Chondrocyte (in vitro differentiated cells): ENCODE data around the gene SZRD1. TPM values are rescaled to one million over a fixed set of nuclear protein-coding genes. Genes with fewer than 3 reads are reported as not detected.

Source experiments
- DNase-seq: peaks from one replicate; pipeline ENCODE4 v3.0.0; 2021; ENCODE audit warnings: mixed read lengths, low spot score
- H3K27ac Mint-ChIP-seq: one replicate; pipeline ENCODE4 v1.8.0; 2021; ENCODE audit warnings: mild to moderate bottlenecking, moderate library complexity, mixed read lengths; ENCODE audit not compliant: unreplicated experiment
- H3K27me3 Mint-ChIP-seq: 2 replicates; pipeline ENCODE4 v1.8.0; 2021; ENCODE audit warnings: low read depth, mixed read lengths
- H3K36me3 Mint-ChIP-seq: 2 replicates; pipeline ENCODE4 v1.8.0; 2021; ENCODE audit warnings: low read depth, mixed read lengths
- H3K4me1 Mint-ChIP-seq: 2 replicates; pipeline ENCODE4 v1.8.0; 2021; ENCODE audit warnings: low read depth, mild to moderate bottlenecking, mixed read lengths
- H3K4me3 Mint-ChIP-seq: one replicate; pipeline ENCODE4 v1.8.0; 2021; ENCODE audit warnings: mild to moderate bottlenecking, moderate library complexity, mixed read lengths; ENCODE audit not compliant: unreplicated experiment
- H3K9me3 Mint-ChIP-seq: 2 replicates; pipeline ENCODE4 v1.8.0; 2021; ENCODE audit warnings: low read depth, mixed read lengths
- total RNA-seq: library from RNA; stranded (reverse); gene quantifications from 3 replicates; pipeline ENCODE4 v1.2.1, GENCODE V29; 2021
- TF ChIP-seq, protein P1 (sequence below): fragments of 200-600 bp; sonication (generic); IDR thresholded peaks from 2 replicates; pipeline ENCODE4 v1.5.0; 2021; ENCODE audit warnings: antibody characterized with exemption, mild to moderate bottlenecking, moderate library complexity

Gene SZRD1
- total RNA-seq, 1 donor from 2014 or later = 113 TPM

DNA sequence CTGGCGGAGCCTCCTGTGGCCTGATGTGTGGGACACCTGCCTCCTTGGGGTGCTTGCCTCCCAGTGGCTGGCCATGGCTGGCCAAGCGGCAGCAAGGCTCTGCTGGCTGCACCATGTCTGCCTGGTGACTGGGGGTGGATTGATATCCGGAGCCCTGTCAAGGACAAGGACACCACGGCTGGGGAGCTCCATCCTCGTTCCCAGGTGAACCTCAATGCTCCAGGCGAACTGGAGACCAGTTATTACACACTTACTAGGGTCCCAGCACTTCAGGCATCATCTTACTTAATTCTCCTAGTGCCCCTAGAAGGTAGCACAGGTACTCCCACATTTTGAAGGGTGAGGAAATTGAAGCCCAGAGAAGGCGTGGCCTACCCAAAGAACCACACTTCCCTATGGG lies 55.0 kb downstream of the SZRD1 start:
- DNase-seq = no peak
- TF ChIP-seq, protein P1, sequence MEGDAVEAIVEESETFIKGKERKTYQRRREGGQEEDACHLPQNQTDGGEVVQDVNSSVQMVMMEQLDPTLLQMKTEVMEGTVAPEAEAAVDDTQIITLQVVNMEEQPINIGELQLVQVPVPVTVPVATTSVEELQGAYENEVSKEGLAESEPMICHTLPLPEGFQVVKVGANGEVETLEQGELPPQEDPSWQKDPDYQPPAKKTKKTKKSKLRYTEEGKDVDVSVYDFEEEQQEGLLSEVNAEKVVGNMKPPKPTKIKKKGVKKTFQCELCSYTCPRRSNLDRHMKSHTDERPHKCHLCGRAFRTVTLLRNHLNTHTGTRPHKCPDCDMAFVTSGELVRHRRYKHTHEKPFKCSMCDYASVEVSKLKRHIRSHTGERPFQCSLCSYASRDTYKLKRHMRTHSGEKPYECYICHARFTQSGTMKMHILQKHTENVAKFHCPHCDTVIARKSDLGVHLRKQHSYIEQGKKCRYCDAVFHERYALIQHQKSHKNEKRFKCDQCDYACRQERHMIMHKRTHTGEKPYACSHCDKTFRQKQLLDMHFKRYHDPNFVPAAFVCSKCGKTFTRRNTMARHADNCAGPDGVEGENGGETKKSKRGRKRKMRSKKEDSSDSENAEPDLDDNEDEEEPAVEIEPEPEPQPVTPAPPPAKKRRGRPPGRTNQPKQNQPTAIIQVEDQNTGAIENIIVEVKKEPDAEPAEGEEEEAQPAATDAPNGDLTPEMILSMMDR = no peak
- H3K27ac Mint-ChIP-seq = no peak overlapping the region
- no peaks in the 10 kb centered on the region for H3K4me1 Mint-ChIP-seq
- peaks cover 16% of the 10 kb centered on the region for H3K27me3 Mint-ChIP-seq
- no peaks in the 10 kb centered on the region for H3K36me3 Mint-ChIP-seq
- H3K4me3 Mint-ChIP-seq = no peak overlapping the region
- no peaks in the 10 kb centered on the region for H3K9me3 Mint-ChIP-seq

DNA sequence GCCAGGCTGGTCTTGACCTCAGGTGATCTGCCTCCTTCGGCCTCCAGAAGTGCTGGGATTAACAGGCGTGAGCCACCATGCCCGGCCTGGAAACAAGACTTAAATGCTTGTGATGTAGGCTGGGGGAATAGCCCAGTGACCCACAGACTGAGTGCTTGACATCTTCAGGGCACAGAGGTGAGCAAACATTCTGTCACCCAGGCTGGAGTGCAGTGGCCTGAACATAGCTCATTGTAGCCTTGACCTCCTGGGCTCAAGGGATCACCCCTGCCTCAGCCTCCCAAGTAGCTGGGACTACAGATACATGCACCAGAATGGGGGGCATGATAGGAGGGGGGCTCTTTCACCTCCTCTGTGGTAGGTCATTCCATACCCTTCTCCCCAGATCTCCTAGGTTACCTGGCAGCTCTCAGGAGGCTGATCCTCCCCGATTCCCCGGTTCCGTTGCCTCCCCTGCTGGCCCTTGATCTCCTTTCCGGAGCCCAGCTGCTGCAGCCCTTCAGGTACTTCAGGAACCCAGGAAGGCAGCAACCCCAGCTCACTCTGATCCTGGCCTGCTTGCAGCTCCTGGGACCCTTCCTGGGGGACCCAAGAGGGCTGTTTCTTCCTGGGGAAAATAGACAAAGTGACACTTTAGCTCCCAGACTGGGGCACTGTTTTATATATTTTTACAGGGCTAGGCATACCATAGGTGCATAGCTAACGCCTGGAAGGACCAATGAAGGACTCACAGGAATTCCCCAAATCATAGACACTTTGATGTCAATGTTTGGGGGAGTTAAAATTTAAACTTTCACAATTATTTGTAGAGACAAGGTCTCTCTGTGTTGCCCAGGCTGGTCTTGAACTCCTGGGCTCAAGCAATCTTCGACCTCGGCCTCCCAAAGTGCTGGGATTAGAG lies 58.3 kb downstream of the SZRD1 start:
- Mint-ChIP-seq H3K9me3 (no peaks in the 10 kb centered on the region), H3K27ac (no peak overlapping the region), H3K36me3 (no peaks in the 10 kb centered on the region), H3K4me3 (no peak overlapping the region), H3K27me3 (peaks cover 7% of the 10 kb centered on the region), H3K4me1 (no peaks in the 10 kb centered on the region)
- TF ChIP-seq, protein P1 = no peak
- DNase-seq = no peak

DNA sequence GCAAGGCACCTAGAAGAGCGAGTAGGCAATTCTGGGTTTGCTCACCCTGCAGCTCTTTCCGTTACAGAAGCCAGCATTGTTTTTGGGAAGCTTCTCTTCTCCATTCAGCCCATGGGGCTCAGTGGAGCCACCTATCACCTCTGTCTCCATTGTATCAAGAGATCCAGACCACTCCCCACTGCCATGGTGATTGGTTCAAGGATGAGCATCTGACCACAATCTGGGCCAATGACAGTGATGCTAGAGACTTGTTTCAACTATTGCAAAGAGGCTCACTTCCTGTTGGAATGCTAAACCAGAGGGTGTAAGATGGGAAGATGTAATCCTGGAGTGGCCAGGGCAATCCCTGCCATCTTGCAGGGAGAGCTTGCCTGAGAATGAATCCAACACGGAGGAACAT lies 63.6 kb downstream of the SZRD1 start:
- DNase-seq = no peak
- no peaks in the 10 kb centered on the region for H3K36me3 Mint-ChIP-seq
- TF ChIP-seq, protein P1 = no peak
- no peak overlapping the region for H3K27ac Mint-ChIP-seq
- no peaks in the 10 kb centered on the region for H3K4me1 Mint-ChIP-seq
- H3K9me3 Mint-ChIP-seq = no peaks in the 10 kb centered on the region
- no peak overlapping the region for H3K4me3 Mint-ChIP-seq
- no peaks in the 10 kb centered on the region for H3K27me3 Mint-ChIP-seq

DNA sequence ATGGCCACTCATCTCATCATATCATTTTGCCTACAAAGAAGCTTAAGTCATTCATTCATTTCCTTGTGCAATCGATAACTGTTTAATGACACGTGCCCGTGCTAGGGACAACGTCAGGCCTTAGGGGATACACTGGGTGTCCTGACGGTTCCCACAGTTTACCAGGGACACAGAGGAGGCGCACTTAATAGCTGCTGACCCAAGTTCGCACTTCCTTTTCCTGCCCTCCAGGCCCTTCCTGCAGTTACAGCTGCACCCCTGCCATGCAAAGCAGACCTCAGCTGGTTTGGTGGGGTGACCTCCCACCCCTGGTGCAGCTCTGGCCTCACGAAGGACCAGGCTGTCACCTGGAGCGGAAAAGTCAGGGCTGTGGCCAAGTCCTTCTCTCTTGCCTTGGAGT lies 66.0 kb downstream of the SZRD1 start:
- H3K9me3 Mint-ChIP-seq = no peaks in the 10 kb centered on the region
- no peak overlapping the region for H3K4me3 Mint-ChIP-seq
- no peak overlapping the region for H3K27ac Mint-ChIP-seq
- H3K4me1 Mint-ChIP-seq = no peaks in the 10 kb centered on the region
- TF ChIP-seq, protein P1 = no peak
- H3K36me3 Mint-ChIP-seq = no peaks in the 10 kb centered on the region
- no peak for DNase-seq
- no peaks in the 10 kb centered on the region for H3K27me3 Mint-ChIP-seq

DNA sequence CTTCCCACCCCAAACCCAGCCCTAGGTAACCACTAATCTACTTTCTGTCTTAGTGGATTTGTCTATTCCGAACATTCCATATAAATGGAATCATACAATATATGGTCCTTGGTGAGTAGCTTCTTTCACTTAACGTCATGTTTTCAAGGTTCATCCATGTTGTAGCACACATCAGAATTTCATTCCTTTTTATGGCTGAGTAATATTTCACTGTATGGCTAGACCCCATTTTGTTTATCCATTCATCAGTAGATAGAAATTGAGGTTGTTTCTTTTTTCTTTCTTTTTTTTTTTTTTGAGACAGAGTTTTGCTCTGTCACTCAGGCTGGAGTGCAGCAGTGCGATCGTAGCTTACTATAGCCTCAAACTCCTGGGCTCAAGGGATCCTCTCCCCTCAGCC lies 67.0 kb downstream of the SZRD1 start:
- no peaks in the 10 kb centered on the region for H3K36me3 Mint-ChIP-seq

More for the DNA sequence above, 67.0 kb downstream of the SZRD1 start:
- H3K27ac Mint-ChIP-seq = no peak overlapping the region
- TF ChIP-seq, protein P1 = no peak
- H3K9me3 Mint-ChIP-seq = no peaks in the 10 kb centered on the region
- H3K4me1 Mint-ChIP-seq = no peaks in the 10 kb centered on the region
- DNase-seq = no peak
- H3K4me3 Mint-ChIP-seq = no peak overlapping the region
- H3K27me3 Mint-ChIP-seq = no peaks in the 10 kb centered on the region
